GM12878 (cell line): ENCODE data around the gene RNF121. TPM values are rescaled to one million over a fixed set of nuclear protein-coding genes. Genes with fewer than 3 reads are reported as not detected.

ENCODE experiments used
- ATAC-seq: fragments of 200-7000 bp; cut with Tn5 transposase; 3 replicates; pipeline ENCODE4 v1.9.1; 2020; ENCODE audit warnings: mild to moderate bottlenecking, moderate library complexity
- BruUV-seq: library from RNA; stranded (reverse); fragments of 400-500 nt; replicated peaks from 2 replicates; lab custom pipeline; 2021; lab: Mats Ljungman, UMichigan
- CTCF ChIA-PET: fragments of 300-600 bp; sonication (Branson Sonifier 250); formaldehyde crosslinking; extraction: SDS; loops from one replicate; lab custom pipeline; 2021; ENCODE audit warnings: inconsistent platforms; lab: Yijun Ruan, JAX
- POLR2A ChIA-PET: fragments of 350-600 bp; formaldehyde crosslinking; extraction: SDS; loops from one replicate; lab custom pipeline; 2021; ENCODE audit warnings: inconsistent platforms; lab: Charles Lee
- RAD21 ChIA-PET: fragments of 300-600 bp; sonication (Branson Sonifier 250); formaldehyde crosslinking; loops from one replicate; lab custom pipeline; 2023; ENCODE audit warnings: antibody characterized with exemption; ENCODE audit not compliant: unreplicated experiment; lab: Charles Lee
- SMC1A ChIA-PET: fragments of 300-600 bp; sonication (Branson Sonifier 250); formaldehyde crosslinking; loops from one replicate; lab custom pipeline; 2023; ENCODE audit not compliant: unreplicated experiment, uncharacterized antibody; lab: Charles Lee
- DNase-seq: peaks from one replicate; pipeline ENCODE4 v3.0.0-alpha.2; 2011; ENCODE audit warnings: low read depth, low spot score
- FAIRE-seq: peaks from 3 replicates; lab custom pipeline; 2011; peaks lifted over from hg19 to GRCh38; lab: Jason Lieb, UNC
- H2AFZ ChIP-seq: 2 replicates; pipeline ENCODE4 v1.6.0; 2011; ENCODE audit warnings: low read depth, low read length, control low read depth; ENCODE audit not compliant: control insufficient read depth
- H3K27ac ChIP-seq: 2 replicates; pipeline ENCODE4 v1.5.1; 2011; ENCODE audit warnings: control low read depth; ENCODE audit not compliant: control insufficient read depth, insufficient read depth
- H3K27me3 ChIP-seq, 2 experiments: replicated peaks in 1 of 2; 2 replicates each; pipeline versions ENCODE4 v1.6.0 to v1.6.1; 2011; ENCODE audit warnings: low read length in 1 of 2; ENCODE audit not compliant: control insufficient read depth in 2 of 2, insufficient read depth in 2 of 2
- H3K36me3 ChIP-seq, 2 experiments: 2 replicates each; pipeline ENCODE4 v1.5.1; 2011; ENCODE audit warnings: low read length in 1 of 2; ENCODE audit not compliant: control insufficient read depth in 2 of 2, insufficient read depth in 2 of 2
- H3K4me1 ChIP-seq: 2 replicates; pipeline ENCODE4 v1.6.1; 2011; ENCODE audit warnings: mild to moderate bottlenecking, low read length, moderate library complexity, mixed read lengths; ENCODE audit not compliant: control insufficient read depth, insufficient read depth
- H3K4me2 ChIP-seq: 2 replicates; pipeline ENCODE4 v1.6.0; 2011; ENCODE audit warnings: control low read depth; ENCODE audit not compliant: control insufficient read depth, insufficient read depth
- H3K4me3 ChIP-seq: fragments of 200-600 bp; sonication (generic); 2 replicates; pipeline ENCODE4 v1.5.1; 2016
- H3K79me2 ChIP-seq: 2 replicates; pipeline ENCODE4 v1.6.0; 2011; ENCODE audit warnings: low read length; ENCODE audit not compliant: control insufficient read depth, insufficient read depth
- H3K9ac ChIP-seq: 2 replicates; pipeline ENCODE4 v1.8.0; 2011; ENCODE audit warnings: low read length, control low read depth, mixed read lengths; ENCODE audit not compliant: control insufficient read depth, insufficient read depth
- H3K9me3 ChIP-seq: replicated peaks from 3 replicates; pipeline ENCODE4 v1.5.1; 2011; ENCODE audit warnings: mild to moderate bottlenecking, low read length; ENCODE audit not compliant: control insufficient read depth, insufficient read depth
- H4K20me1 ChIP-seq: 2 replicates; pipeline ENCODE4 v1.6.0; 2011; ENCODE audit not compliant: control insufficient read depth, insufficient read depth
- BHLHE40 ChIP-seq, 2 experiments: fragments of 450-650 bp in 1 of 2; IDR thresholded peaks; 2 replicates each; pipeline ENCODE4 v1.6.1; 2011 to 2017; ENCODE audit warnings: low read depth in 2 of 2, borderline replicate concordance in 1 of 2, improper control_type of control experiment in 1 of 2, low read length in 1 of 2, mild to moderate bottlenecking in 1 of 2
- CUX1 ChIP-seq: IDR thresholded peaks from 2 replicates; pipeline ENCODE4 v1.6.1; 2012; ENCODE audit warnings: improper control_type of control experiment, low read depth, low read length; ENCODE audit not compliant: insufficient replicate concordance
- NFYA ChIP-seq: IDR thresholded peaks from 2 replicates; pipeline ENCODE4 v1.6.1; 2011; ENCODE audit warnings: low read depth, mild to moderate bottlenecking, low read length, improper control_type of control experiment, borderline replicate concordance
- POLR2A ChIP-seq: IDR thresholded peaks from 2 replicates; pipeline ENCODE4 v1.6.1; 2011; ENCODE audit warnings: low read depth, mild to moderate bottlenecking, low read length
- POLR2AphosphoS2 ChIP-seq: IDR thresholded peaks from 2 replicates; pipeline ENCODE4 v1.6.1; 2011; ENCODE audit warnings: low read depth, mild to moderate bottlenecking, low read length, improper control_type of control experiment, moderate library complexity
- SKIL ChIP-seq: fragments of 450-650 bp; IDR thresholded peaks from 2 replicates; pipeline ENCODE4 v1.6.1; 2017; ENCODE audit warnings: mild to moderate bottlenecking, low read depth, inconsistent platforms; ENCODE audit not compliant: poor library complexity, severe bottlenecking
- WGBS: methylation state at CpG from one replicate; pipeline ENCODE4 v1.1.6; 2016; ENCODE audit warnings: low lambda C conversion rate; ENCODE audit not compliant: insufficient replicate concordance, insufficient coverage; ENCODE audit errors: missing lambda C conversion rate; 5-methylcytosine and 5-hydroxymethylcytosine counted together
- in situ Hi-C: fragments of 300-500 bp; cut with MboI; formaldehyde crosslinking; loops from 9 replicates; pipeline ENCODE4 v1.14.3; 2018; ENCODE audit warnings: mixed read lengths
- intact Hi-C: fragments of 100-400 bp; cut with micrococcal nuclease; formaldehyde crosslinking; loops from one replicate; pipeline ENCODE4 v1.14.2; 2022; ENCODE audit not compliant: unreplicated experiment
- polyA plus RNA-seq, 11 experiments: library from polyadenylated mRNA; depleted of rRNA in 4 of 11; unstranded in 6 of 11; stranded (reverse) in 5 of 11; fragments of >200 nt; fragmentation: Nextera tagmentation in 4 of 11; fragmentation: Illumina TruSeq in 1 of 11; extraction: Ambion mirVana in 4 of 11; extraction: Trizol in 1 of 11; gene quantifications; 1 replicate in 1 of 11; 2 replicates in 10 of 11; pipeline versions ENCODE4 v1.2.1 to v1.2.3, GENCODE V29; 2011 to 2016; ENCODE audit warnings: inconsistent platforms in 2 of 11, missing spikeins in 2 of 11, low read depth in 1 of 11
- total RNA-seq, 4 experiments: library from RNA; depleted of rRNA in 3 of 4; stranded (reverse); fragments of >200 nt in 3 of 4; fragmentation: Illumina TruSeq in 1 of 4; extraction: Trizol in 1 of 4; gene quantifications; 2 replicates each; pipeline versions ENCODE4 v1.2.1 to v1.2.3, GENCODE V29; 2013 to 2021
- TF ChIP-seq, protein P1 (sequence below): fragments of 450-650 bp; IDR thresholded peaks from 2 replicates; pipeline ENCODE4 v1.6.1; 2018; ENCODE audit warnings: borderline replicate concordance, mild to moderate bottlenecking; ENCODE audit not compliant: partially characterized antibody

The RNF121 gene
- total and polyA plus RNA-seq, 10 of the 15 experiments (the other 5 are each of a cell fraction or from before 2014, with no cell fraction given) = 8.6 to 73.7 (median 32.7) TPM

DNA sequence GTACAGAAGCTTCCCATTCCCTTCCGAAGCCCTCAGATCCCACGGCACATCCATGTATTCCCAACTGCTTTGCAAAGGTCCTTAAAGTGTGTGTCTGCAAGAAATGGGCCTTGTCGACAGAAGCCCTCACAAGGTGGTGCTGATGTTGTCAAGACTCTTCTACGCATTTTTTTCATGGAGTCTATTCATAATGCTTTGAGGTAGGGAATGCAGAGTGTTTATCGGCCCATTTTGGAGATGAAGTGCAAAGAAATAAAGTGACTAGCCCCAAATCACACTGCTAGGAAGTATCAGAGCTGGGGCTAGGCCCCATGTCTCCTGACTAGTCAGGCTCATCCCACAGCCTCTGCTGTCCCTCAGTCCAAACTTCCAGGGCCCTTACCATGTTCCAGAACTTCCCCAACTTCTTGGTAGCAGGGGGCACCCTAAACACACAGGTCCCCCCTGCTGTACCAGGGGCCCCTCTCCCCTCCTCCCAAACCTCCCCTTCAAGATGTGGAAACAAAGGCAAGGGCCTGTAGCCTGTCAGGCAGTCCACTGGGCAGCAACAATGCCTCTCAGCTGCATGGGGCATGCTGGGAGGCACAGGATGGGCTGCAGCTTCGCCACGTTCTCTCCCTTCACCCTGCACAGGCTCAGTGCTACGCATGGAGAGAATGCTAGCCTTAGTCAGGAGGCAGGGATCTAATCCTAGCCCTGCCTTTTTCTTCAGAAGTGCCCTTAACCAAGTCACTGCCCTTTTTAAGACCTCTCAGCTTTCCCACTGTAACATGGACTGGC, 77.7 kb downstream of the RNF121 start (continued):
- TF ChIP-seq CUX1 (no peak), POLR2AphosphoS2 (0 out of 2 replicates have a peak, but pooled peaks have one; percentile 21)
- TF ChIP-seq, all 136 proteins: peak for 2

- ATAC-seq = no peak
- RAD21 ChIA-PET = no interaction called here
- no peaks in the 10 kb centered on the region for H3K4me1 ChIP-seq
- H3K9ac ChIP-seq = no peak overlapping the region
- no TSS peak for BruUV-seq
- DNase-seq = no peak
- intact Hi-C loops = no loop called here
- CTCF ChIA-PET = interaction anchor here (1.4 to 2.1 kb wide), 3 partner anchors 30 to 84 kb away, joined by 3 to 16 read pairs (median 4); no protein-coding TSS in a partner anchor
- H3K36me3 ChIP-seq = peaks cover 43 to 66% of the 10 kb centered on the region in 2 experiments; a peak in 3 of 4 replicates
- POLR2A ChIA-PET = interaction anchor here (1.2 kb wide), 1 partner anchor 29 kb away, joined by 4 read pairs; no protein-coding TSS in a partner anchor
- H3K79me2 ChIP-seq = no peaks in the 10 kb centered on the region
- H3K4me3 ChIP-seq = no peak overlapping the region
- H3K4me2 ChIP-seq = no peak overlapping the region
- H2AFZ ChIP-seq = no peak overlapping the region
- in situ Hi-C loops = no loop called here
- 0 out of 2 replicates have a peak, but pooled peaks cover under 1% of the 10 kb centered on the region for H4K20me1 ChIP-seq
- FAIRE-seq = no peak
- TF ChIP-seq SKIL (no peak), POLR2AphosphoS2 (0 out of 2 replicates have a peak, but pooled peaks have one; percentile 5), BHLHE40 (IDR thresholded peaks at IDR 0.05; ENCODE audit: borderline replicate concordance in 1 of 2, low read depth in 2 of 2, low read length in 1 of 2) (no peak), POLR2A (peak; percentile 14; the same call in 1 of the 2 replicates), NFYA (no peak)
- TF ChIP-seq, protein P1, sequence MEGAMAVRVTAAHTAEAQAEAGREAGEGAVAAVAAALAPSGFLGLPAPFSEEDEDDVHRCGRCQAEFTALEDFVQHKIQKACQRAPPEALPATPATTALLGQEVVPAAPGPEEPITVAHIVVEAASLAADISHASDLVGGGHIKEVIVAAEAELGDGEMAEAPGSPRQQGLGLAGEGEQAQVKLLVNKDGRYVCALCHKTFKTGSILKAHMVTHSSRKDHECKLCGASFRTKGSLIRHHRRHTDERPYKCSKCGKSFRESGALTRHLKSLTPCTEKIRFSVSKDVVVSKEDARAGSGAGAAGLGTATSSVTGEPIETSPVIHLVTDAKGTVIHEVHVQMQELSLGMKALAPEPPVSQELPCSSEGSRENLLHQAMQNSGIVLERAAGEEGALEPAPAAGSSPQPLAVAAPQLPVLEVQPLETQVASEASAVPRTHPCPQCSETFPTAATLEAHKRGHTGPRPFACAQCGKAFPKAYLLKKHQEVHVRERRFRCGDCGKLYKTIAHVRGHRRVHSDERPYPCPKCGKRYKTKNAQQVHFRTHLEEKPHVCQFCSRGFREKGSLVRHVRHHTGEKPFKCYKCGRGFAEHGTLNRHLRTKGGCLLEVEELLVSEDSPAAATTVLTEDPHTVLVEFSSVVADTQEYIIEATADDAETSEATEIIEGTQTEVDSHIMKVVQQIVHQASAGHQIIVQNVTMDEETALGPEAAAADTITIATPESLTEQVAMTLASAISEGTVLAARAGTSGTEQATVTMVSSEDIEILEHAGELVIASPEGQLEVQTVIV = no peak
- H3K27ac ChIP-seq = no peak overlapping the region
- H3K27me3 ChIP-seq = no peaks in the 10 kb centered on the region
- no peaks in the 10 kb centered on the region for H3K9me3 ChIP-seq
- 96% methylated on average over 15 of the region's 15 CpGs for WGBS
- SMC1A ChIA-PET = interaction anchor here (1.4 kb wide), 1 partner anchor 83 kb away, joined by 4 read pairs; no protein-coding TSS in a partner anchor
Measured at GRCh38 chr11:72007089-72007476, 78.2 kb downstream of the RNF121 start.
